Astrocyte of the spinal cord (primary cell): ENCODE data around the gene IGF2BP3.

ENCODE experiments used
- DNase-seq: peaks from one replicate; pipeline ENCODE4 v3.0.0; 2011; ENCODE audit warnings: low read depth, low spot score
- H3K4me3 ChIP-seq: 2 replicates; pipeline ENCODE4 v1.5.1; 2011; ENCODE audit warnings: low read depth, mild to moderate bottlenecking, low read length, moderate library complexity
- in situ Hi-C: cut with HindIII; loops from 2 replicates; pipeline ENCODE4 v1.10.0; 2017; ENCODE audit warnings: low sequenced_read_pairs
- TF ChIP-seq, protein P1 (sequence below): IDR thresholded peaks from 2 replicates; pipeline ENCODE4 v1.5.1; 2012; ENCODE audit warnings: low read depth, mild to moderate bottlenecking, low read length, inconsistent platforms

IGF2BP3 gene

DNA sequence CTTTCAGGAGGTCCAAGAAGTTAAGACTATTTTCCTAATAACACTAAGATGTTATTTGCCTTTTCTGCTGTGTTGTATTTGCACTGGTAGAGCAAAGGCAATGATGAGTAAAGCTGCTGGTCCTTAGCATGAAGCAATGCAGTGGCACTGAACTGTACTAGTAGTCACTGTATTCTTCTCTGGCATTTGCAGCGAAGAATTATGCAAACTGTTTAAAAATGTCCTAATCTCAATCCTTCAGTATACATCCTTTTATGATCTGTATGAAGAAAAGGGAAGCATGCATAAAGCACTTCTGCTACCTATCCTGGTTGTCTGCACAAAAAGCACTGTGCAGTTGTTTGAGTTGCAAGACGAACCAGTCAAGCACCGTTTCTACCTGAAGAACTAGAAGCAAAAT is 20.4 kb downstream of the IGF2BP3 start:
- TF ChIP-seq, protein P1, sequence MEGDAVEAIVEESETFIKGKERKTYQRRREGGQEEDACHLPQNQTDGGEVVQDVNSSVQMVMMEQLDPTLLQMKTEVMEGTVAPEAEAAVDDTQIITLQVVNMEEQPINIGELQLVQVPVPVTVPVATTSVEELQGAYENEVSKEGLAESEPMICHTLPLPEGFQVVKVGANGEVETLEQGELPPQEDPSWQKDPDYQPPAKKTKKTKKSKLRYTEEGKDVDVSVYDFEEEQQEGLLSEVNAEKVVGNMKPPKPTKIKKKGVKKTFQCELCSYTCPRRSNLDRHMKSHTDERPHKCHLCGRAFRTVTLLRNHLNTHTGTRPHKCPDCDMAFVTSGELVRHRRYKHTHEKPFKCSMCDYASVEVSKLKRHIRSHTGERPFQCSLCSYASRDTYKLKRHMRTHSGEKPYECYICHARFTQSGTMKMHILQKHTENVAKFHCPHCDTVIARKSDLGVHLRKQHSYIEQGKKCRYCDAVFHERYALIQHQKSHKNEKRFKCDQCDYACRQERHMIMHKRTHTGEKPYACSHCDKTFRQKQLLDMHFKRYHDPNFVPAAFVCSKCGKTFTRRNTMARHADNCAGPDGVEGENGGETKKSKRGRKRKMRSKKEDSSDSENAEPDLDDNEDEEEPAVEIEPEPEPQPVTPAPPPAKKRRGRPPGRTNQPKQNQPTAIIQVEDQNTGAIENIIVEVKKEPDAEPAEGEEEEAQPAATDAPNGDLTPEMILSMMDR = no peak
- in situ Hi-C loops = no loop called here
- H3K4me3 ChIP-seq = no peak overlapping the region
- no peak for DNase-seq

DNA sequence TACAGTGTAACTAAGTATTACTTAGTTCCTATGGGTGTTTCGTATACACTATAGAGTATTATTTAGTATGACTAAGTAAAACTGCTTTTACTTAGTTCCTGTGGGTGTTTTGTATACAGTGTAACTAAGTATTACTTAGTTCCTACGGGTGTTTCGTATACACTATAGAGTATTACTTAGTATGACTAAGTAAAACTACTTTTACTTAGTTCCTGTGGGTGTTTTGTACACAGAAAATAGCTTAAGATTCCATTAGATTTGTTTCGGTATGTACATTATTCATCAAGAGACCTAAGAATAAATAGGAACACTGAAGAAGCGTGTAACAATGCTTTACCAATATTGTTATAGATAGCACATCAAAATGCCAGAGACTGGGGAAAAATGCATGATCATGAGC is 25.0 kb downstream of the IGF2BP3 start:
- no peak overlapping the region for H3K4me3 ChIP-seq
- in situ Hi-C loops = no loop called here
- DNase-seq = no peak
- TF ChIP-seq, protein P1 = no peak

DNA sequence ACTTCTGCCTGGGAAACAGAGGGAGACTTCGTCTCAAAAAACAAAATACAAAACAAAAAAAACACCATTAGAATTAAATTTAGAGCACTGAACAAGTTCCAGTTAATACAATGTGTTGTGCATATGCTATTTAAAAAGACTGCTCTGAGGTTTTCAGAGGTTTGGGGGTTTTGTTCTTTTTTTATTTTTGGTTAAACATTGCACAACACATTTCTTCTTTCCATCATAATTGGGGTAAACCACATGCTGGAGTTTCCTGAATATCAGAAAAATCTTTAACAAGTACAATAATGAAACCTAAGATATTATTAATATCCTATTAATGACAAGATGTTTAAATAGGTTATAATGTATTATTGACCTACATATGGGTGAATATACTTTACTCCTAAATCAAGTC is 26.3 kb downstream of the IGF2BP3 start:
- TF ChIP-seq, protein P1 = no peak
- in situ Hi-C loops = no loop called here
- no peak overlapping the region for H3K4me3 ChIP-seq
- no peak for DNase-seq

DNA sequence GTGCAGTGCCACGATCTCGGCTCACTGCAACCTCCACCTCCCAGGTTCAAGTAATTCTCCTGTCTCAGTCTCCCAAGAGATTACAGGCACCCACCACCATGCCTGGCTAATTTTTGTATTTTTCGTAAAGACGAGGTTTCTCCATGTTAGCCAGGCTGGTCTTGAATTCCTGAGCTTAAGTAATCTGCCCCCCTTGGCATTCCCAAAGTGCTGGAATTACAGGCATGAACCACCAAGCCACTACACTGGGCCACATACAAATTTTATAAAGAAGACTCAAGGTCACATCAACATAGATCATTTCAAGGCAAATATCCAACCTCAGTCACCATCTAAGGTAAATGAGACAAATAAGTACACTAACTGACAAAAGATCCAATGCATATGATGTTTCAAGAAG is 32.1 kb downstream of the IGF2BP3 start:
- TF ChIP-seq, protein P1 = no peak
- in situ Hi-C loops = no loop called here
- no peak for DNase-seq
- H3K4me3 ChIP-seq = no peak overlapping the region

DNA sequence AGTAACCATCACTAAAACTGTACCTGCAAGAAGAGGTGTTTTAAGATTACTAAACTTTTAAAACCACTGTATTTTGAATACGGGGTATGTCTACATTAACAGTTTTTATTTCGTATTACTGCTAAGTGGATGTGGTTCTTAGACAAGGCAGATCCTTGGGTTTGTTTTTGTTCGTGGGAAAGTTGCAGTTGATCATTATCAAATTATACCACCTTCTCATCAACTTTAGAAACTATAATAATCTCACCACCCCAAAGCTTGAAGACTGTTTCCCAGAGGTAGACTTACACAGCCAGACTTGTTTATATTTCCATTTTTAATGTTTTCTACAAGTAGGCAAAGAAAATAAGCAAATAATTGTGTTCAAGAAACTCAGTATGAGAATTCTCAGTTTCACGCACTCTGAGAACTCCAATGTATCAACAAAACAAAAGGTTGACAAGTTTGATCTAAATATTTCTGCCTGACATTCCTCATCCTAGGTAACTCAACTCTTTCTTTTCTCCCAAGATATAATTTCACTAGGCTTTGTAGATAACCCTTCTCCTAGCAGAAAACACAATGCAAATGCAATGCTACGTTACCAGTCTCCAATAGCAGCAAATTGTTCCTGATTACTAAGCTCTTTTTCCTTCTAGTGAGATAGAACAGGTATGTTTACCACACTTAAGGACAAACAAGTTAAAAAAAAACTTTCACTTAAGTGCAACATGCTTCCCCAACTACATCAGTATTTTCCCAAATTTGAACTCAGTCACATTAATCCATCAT is 36.0 kb downstream of the IGF2BP3 start:
- H3K4me3 ChIP-seq = no peak overlapping the region
- TF ChIP-seq, protein P1 = no peak
- in situ Hi-C loops = no loop called here
- DNase-seq = no peak

DNA sequence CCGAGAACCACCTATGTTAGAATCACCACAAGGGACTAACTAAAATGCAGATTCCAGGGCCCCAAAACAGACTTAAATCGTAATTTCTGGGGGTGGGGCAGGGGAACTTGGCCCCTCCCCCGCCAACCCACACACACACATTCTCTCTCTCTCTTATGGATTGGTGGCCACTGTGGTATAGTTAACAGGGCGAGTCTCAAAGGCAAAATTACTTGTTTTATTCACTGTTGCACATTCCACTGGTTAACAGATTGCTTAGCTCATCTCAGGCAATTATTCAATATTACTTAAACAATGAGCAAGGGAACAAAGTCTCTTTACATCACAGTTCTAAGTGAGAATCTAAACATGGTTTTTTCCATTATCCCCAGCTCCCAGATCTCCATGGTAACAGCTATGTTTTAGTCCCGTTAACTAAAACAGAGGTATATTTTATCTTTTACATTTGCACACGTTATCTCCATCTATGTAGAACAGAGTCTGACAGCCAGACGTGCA is 38.5 kb downstream of the IGF2BP3 start:
- no peak overlapping the region for H3K4me3 ChIP-seq

More for the DNA sequence above, 38.5 kb downstream of the IGF2BP3 start:
- peak; percentile 25 for DNase-seq
- TF ChIP-seq, protein P1 = no peak
- in situ Hi-C loops = no loop called here
